Gastroesophageal sphincter (tissue), 4 donors: ENCODE results near the gene TLCD5. TPM values are rescaled to one million over a fixed set of nuclear protein-coding genes. Genes with fewer than 3 reads are reported as not detected.

Experiments
- ATAC-seq: fragments of 150-250 bp; one replicate; pipeline ENCODE4 v1.9.1; 2016; ENCODE audit warnings: mild to moderate bottlenecking, moderate library complexity
- H3K27ac ChIP-seq, 4 donors: fragments of 200-600 bp; sonication (generic) in 3 of 4; 1 replicate in 3 of 4; 2 replicates in 1 of 4; pipeline ENCODE4 v1.5.1; 2016 to 2019
- H3K27me3 ChIP-seq: fragments of 200-600 bp; sonication (generic); one replicate; pipeline ENCODE4 v1.5.1; 2019
- H3K36me3 ChIP-seq, 2 donors: fragments of 200-600 bp; sonication (generic); one replicate each; pipeline ENCODE4 v1.5.1; 2019; ENCODE audit warnings: control low read depth in 1 of 2
- H3K4me1 ChIP-seq, 3 donors: fragments of 200-600 bp; sonication (generic); 1 replicate in 2 of 3; 2 replicates in 1 of 3; pipeline ENCODE4 v1.5.1; 2016 to 2019; ENCODE audit warnings: control low read depth in 2 of 3
- H3K4me3 ChIP-seq, 2 donors: fragments of 200-600 bp; sonication (generic); one replicate each; pipeline ENCODE4 v1.5.1; 2019; ENCODE audit warnings: mild to moderate bottlenecking in 1 of 2, moderate library complexity in 1 of 2
- H3K9me3 ChIP-seq, 3 donors: fragments of 200-600 bp; sonication (generic); one replicate each; pipeline ENCODE4 v1.5.1; 2017 to 2019; ENCODE audit warnings: control low read depth in 2 of 3
- CTCF ChIP-seq, 4 experiments: fragments of 200-600 bp in 2 of 4; fragments of 450-650 bp in 2 of 4; sonication (generic) in 1 of 4; IDR thresholded peaks; one replicate each; pipeline ENCODE4 v1.5.1; 2017 to 2019; ENCODE audit warnings: antibody characterized with exemption in 4 of 4, mild to moderate bottlenecking in 2 of 4, moderate library complexity in 2 of 4
- EP300 ChIP-seq: sonication (generic); formaldehyde crosslinking; IDR thresholded peaks from one replicate; pipeline ENCODE4 v1.6.1; 2017; ENCODE audit warnings: antibody characterized with exemption, mild to moderate bottlenecking
- POLR2A ChIP-seq, 2 donors: fragments of 450-650 bp; IDR thresholded peaks; one replicate each; pipeline ENCODE4 v1.6.1; 2017; ENCODE audit warnings: antibody characterized with exemption in 2 of 2, mild to moderate bottlenecking in 2 of 2, moderate library complexity in 1 of 2
- POLR2AphosphoS5 ChIP-seq: sonication (generic); formaldehyde crosslinking; IDR thresholded peaks from one replicate; pipeline ENCODE4 v1.6.1; 2017; ENCODE audit warnings: antibody characterized with exemption
- WGBS, 2 donors: methylation state at CpG; one replicate each; pipeline ENCODE4 v1.1.5; 2018; ENCODE audit warnings: low coverage in 1 of 2; 5-methylcytosine and 5-hydroxymethylcytosine counted together
- total RNA-seq, 4 donors: library from RNA; depleted of rRNA; stranded (reverse); fragments of >200 nt; gene quantifications; one replicate each; pipeline ENCODE4 v1.1.0, GENCODE V29; 2016

The TLCD5 gene
- total RNA-seq, 4 donors from 2014 or later: 6.1 to 8.1 (median 7.5) TPM

GRCh38 chr11:120298461-120298860 lies 26.6 kb upstream of the TLCD5 start:
- Histone ChIP-seq H3K9me3 (no peaks in the 10 kb centered on the region), H3K27ac (no peak overlapping the region), H3K36me3 (no peaks in the 10 kb centered on the region), H3K27me3 (peaks cover 51% of the 10 kb centered on the region), H3K4me1 (peaks cover 0 to 9% (median 0%) of the 10 kb centered on the region in 3 donors), H3K4me3 (no peak overlapping the region)
- no peak for ATAC-seq
- TF ChIP-seq POLR2AphosphoS5: no peak
- TF ChIP-seq EP300: no peak
- TF ChIP-seq CTCF (IDR thresholded peaks at IDR 0.05): no peak
- no peak for TF ChIP-seq POLR2A (IDR thresholded peaks at IDR 0.05)
- 50 to 70% methylated on average over 1 to 2 of the region's 5 CpGs for WGBS, 2 donors

GRCh38 chr11:120302001-120302805 lies 22.9 kb upstream of the TLCD5 start:
- no peak for ATAC-seq
- no peak overlapping the region for H3K4me3 ChIP-seq
- H3K9me3 ChIP-seq: no peaks in the 10 kb centered on the region
- no peak overlapping the region for H3K27ac ChIP-seq
- H3K4me1 ChIP-seq: peaks cover 0 to 9% (median 0%) of the 10 kb centered on the region in 3 donors
- H3K36me3 ChIP-seq: no peaks in the 10 kb centered on the region
- 74 to 83% methylated on average over 2 to 5 of the region's 6 CpGs for WGBS, 2 donors
- TF ChIP-seq POLR2AphosphoS5: no peak
- no peak for TF ChIP-seq EP300
- no peak for TF ChIP-seq CTCF (IDR thresholded peaks at IDR 0.05)
- TF ChIP-seq POLR2A (IDR thresholded peaks at IDR 0.05): no peak
- peaks cover 30% of the 10 kb centered on the region for H3K27me3 ChIP-seq

- peak; percentile 78 for ATAC-seq
- 40% methylated on average over 1 of the region's 3 CpGs; no CpG with 5 or more reads in 1 of the 2 donors for WGBS, 2 donors
These were observed 22.0 kb upstream of the TLCD5 start for GRCh38 chr11:120303004-120303637.

GRCh38 chr11:120304526-120304925 lies 20.6 kb upstream of the TLCD5 start:
- Histone ChIP-seq H3K27ac (no peak overlapping the region), H3K9me3 (no peaks in the 10 kb centered on the region), H3K36me3 (no peaks in the 10 kb centered on the region), H3K4me1 (peaks cover 0 to 9% (median 0%) of the 10 kb centered on the region in 3 donors), H3K27me3 (peaks cover 24% of the 10 kb centered on the region), H3K4me3 (no peak overlapping the region)
- TF ChIP-seq EP300 (no peak), POLR2AphosphoS5 (no peak), POLR2A (IDR thresholded peaks at IDR 0.05) (no peak), CTCF (IDR thresholded peaks at IDR 0.05) (no peak)
- ATAC-seq: no peak

More at GRCh38 chr11:120303004-120303637, 22.0 kb upstream of the TLCD5 start:
- Histone ChIP-seq H3K4me3 (no peak overlapping the region), H3K9me3 (no peaks in the 10 kb centered on the region), H3K27me3 (peaks cover 29% of the 10 kb centered on the region), H3K27ac (no peak overlapping the region), H3K4me1 (peaks cover 0 to 9% (median 0%) of the 10 kb centered on the region in 3 donors), H3K36me3 (no peaks in the 10 kb centered on the region)
- TF ChIP-seq CTCF (IDR thresholded peaks at IDR 0.05) (peak; percentile 72 to 90 (median 80)), EP300 (no peak), POLR2A (IDR thresholded peaks at IDR 0.05) (no peak)
